ENCODE results near the gene SUSD4.

GRCh38 chr1:223290397-223290796 is 73.6 kb downstream of the SUSD4 start:
- TF ChIP-seq LARP7 (IDR thresholded peaks at IDR 0.05) (no peak), POLR2AphosphoS2 (IDR thresholded peaks at IDR 0.05; ENCODE audit: low read depth, low read length) (no peak)
- TF ChIP-seq, protein P1, sequence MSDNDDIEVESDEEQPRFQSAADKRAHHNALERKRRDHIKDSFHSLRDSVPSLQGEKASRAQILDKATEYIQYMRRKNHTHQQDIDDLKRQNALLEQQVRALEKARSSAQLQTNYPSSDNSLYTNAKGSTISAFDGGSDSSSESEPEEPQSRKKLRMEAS (IDR thresholded peaks at IDR 0.05; ENCODE audit: low read depth, low read length), result no peak

Measured in GM12878 (cell line).